ENCODE results near the gene KBTBD13.
"Not testable (repeated sequence)": the region's sequence is repeated elsewhere in the genome, so short reads cannot be mapped to it uniquely, and the experiment has no call there.

KBTBD13 gene

DNA sequence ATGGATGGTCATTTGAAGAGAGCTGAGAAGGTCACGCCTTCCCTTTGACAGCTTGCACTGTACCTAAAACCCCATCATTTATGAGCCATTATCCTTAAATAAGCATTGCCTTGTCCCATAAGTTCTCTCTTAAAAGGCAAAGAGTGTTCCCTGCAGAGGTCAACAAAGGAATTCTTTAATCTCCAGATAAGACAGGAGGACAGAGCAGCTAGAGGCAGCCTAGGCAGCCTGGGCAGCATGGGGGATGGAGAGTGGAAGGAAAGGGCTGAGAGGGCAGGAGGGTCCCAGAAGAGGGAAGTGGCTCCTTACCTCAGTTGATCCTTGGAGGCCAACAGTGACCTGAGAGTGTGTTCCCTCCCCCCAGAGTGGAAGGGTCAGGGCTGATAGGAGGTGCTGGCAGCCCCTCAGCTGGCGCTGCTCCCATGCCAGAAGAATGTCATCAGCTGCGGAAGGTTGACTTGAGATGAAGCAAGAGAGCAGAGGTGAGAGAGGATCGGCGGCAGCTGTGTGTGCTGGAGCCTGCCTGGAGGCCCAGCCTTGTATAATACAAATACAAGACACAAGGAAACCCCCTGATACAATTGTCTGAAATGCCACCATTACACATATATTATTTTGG is 12.8 kb downstream of the KBTBD13 start:
- DNase-seq (ENCODE audit: low read depth): no peak

DNA sequence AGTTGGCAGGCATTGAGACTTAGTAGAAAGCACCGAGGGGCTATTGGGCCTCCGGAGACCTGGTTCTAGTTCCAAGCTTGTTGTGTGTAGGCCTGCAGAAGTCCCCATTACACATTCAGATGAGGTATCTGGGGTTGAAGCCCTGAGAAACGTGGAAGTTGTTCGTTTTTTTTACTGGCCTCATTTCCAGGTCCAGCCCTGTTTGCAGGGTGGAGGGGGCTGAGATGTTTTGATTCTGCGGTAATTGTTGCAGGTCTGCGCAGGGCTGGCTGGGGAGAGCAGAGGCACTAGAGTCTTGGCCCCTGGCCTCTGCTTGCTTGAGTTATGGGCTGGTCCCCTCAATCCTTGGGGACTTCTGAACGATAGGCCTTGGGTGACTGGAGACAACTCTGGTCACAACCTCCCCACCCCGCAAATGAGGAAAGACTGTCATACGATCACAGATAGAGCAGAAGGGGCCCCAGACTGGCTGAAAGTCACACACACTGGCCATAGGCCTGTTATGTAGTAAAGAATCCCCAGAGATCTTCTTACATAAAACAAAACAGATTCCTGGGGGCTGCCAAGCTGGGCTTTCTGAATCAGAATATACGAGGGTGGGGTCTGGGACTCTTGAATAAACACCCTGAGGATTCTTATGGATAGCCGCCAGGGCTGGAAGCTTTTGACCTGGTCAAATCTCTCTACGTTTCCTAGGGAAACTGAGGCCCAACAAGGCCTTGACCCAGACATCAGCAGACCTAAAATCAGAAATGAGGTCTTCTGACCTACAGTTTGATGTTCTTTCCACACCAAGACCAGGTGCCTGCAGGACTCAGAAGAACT is 15.6 kb downstream of the KBTBD13 start:
- DNase-seq (ENCODE audit: low read depth): no peak

DNA sequence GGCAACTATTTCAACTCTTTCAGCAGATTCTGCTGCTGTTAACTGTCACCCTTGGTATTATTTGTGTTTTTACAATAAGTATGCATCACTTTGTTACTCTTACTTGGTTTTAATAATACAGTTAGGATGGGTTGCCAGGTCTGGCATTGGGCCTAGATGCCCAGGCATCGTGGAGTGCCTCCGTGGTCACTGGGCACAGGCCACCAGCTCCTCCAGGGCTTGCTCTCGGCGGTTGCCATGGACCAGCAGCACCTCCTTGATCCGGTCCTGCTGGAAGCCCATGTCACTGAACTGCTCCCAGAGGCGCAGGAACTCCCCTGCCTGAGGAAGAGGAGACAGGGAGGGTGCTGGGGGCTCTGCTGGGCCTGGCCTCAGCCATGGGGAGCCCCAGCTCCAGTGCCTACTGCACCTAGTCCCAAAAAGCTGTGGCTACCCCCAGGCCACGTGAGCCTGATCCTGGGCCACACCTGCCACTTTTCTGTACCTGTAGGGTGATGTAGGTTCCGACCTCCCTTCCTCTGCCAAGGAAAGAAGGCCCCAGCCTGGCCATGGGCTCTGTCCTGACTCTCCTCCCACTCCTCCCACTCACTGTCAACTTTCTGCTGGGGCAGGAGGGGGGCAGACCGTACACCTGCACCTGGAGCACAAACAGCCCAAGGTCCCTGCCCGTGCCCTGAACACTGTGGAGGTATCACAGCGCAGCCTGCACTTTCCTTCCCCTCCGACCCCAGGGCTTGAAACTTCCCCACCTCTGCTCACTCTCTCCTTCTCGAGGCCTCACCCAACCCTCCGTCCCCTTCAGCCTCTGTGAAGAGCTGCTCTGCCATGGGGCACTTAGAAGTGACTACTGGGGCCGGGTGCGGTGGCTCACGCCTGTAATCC is 16.6 kb downstream of the KBTBD13 start:
- no peak for DNase-seq (ENCODE audit: low read depth)

DNA sequence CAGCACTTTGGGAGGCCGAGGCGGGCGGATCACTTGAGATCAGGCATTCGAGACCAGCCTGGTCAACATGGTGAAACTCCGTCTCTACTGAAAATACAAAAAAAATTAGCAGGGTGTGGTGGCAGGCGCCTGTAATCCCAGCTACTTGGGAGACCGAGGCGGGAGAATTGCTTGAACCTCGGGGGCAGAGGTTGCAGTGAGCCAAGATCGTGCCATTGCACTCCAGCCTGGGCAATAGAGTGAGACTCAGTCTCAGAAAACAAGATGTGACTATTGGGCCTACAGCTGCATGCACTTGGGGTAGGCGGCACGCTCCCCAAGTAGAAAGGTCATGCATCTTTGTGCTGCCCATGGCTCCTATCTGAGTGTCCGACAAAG is 17.2 kb downstream of the KBTBD13 start:
- not testable (repeated sequence) for DNase-seq (ENCODE audit: low read depth)

DNA sequence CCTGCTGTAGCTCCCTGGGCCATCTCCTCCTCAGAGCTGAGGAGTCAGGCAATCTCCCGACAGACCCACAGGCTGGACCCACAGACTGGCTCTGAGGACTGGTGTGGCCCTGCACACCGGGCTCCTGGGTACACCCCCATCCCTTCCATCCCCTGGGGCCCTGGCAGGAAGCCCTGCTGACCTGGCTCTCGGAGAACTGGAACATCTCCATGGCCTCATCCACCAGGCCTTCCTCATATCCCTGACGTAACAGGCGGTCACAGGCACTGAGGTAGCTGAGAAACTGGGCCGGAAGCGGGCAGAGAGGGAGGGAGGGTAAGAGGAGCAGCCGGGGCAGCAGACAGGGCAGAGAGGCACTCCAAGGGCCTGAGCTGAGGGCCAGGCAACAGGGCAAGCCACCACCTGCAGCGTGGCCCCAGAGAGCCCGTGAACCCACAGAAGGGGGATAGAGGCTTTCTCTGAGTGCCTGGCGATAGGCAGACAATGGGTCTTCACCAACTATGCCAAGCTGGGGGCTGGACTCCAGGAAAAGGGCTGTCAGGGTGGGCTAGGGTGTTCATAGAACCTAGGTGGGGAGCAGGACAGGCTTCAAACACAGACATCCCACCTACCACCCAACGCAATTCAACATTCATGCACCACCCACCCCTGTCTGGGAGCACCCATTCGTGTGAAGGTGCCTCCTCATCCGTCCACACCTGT is 17.9 kb downstream of the KBTBD13 start:
- DNase-seq (ENCODE audit: low read depth): no peak

DNA sequence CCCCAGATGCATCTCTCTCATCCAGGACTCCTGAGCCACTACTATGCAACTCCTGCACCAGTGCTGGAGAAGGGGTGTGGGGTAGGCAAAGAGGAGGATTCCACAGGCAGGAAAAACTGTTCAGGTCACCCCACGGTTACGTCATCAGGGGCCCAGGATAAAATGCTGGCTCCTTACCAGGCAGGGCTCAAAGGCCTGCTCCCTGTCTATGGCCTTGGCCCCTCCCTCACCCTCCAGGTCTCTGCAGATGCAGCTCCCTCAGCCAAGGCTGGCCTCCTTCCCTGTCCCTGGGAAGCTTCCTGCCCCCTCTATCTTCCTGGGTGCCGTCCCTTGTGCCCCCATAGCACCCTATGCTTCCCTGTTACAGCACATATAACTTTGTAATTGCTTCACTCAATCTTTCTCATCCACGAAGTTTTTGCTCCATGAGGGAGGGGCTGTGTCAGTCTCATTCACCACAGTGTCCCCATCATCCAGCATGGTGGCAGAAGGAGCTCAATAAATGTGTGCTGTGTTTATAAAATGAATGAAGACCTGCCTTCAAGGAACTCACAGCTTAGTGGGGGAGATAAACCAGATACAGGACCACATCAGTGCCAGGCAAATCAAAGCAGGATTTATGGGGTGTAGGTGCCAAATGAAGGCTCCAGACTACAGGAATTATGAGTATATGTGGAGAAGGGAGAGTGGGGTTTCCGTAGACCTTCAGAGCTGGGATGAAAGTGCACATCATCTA is 18.6 kb downstream of the KBTBD13 start:
- DNase-seq (ENCODE audit: low read depth): no peak

DNA sequence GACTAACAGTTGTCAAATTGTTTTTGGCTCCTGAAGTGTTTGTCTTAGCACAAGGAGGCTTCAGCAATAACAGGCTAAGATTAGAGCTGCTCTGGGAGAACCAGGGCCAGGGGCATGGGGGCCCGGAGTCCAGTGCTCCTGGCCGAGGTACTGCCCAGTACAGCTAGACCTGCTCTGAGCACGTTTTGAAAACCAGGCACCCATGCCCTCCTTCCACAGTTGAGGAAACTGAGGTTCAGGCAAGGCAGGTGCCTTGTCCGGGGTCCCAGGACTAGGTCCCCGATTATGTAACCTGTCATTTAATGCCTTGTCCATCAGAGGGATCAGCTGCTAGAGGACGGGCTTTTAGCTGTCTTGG is 19.2 kb downstream of the KBTBD13 start:
- no peak for DNase-seq (ENCODE audit: low read depth)

DNA sequence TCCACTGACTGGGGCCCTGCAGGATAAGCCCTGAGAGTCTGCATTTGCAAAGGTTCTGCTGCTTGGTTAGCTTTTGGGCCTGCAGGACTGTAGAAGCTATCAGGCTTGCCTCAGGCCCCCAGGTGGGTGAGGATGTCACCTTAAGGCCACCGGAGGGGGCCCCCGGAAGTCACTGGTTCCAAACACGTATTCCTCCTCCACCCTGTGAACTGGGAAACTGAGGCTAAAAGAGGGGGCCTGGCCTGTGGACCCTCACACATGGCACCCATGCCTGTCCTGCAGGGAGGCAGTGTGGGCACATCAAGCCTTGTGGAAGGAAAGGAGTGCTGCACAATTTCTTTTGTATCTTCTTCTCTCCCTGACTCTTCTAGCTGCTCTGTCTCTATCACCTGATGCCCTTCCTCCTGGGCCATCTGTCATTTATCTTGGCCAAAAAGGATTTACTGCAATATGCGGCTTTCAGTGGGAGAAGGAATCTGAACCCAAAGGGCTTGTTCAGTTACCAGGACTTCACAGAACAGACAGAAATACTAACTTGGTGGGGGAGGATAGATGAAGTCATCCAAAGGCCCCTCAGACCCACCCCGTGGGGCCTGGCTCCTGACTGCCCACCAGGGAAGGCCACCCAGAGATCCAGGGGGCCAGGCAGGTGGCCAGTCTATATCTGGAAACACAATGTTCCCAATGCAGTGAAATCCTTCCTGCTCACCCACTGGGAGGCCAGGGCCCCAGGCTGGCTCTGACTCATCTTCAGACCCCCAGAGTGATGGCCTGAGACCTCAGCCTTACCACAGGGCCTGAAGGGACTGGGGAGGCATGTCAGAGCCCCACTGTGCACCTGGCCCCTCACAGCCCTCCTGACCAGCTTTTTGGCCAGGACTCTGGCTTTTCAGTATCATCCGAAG is 20.2 kb downstream of the KBTBD13 start:
- DNase-seq (ENCODE audit: low read depth): no peak

DNA sequence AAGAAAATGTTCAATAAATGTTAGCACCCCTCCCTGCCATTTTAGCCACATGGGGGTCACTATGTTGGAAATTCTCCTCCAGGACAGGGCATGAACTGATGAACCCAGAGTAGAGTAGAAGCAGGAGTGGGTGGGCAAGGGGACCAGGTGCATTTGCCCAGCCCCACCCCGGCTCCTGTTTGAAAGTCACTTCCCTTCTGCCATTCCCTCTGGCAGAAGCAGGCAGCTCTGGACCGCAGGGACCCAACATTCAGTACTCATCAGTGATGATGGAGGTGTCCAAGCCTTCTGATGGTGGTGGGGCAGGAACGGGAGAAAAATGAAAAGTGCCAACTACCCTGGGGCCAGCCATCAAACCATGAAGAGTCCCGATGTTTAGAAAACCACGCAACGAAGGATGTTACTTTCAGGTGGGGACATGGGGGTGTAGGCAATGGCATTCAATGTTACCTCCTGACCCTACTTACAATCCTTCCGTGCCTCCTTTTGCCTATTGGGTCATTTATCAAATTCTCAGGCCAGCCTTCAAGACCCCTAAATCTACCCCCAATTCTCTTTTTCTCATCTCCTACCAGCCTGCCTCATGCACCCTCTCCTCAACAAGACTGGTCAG is 21.2 kb downstream of the KBTBD13 start:
- DNase-seq (ENCODE audit: low read depth): no peak

DNA sequence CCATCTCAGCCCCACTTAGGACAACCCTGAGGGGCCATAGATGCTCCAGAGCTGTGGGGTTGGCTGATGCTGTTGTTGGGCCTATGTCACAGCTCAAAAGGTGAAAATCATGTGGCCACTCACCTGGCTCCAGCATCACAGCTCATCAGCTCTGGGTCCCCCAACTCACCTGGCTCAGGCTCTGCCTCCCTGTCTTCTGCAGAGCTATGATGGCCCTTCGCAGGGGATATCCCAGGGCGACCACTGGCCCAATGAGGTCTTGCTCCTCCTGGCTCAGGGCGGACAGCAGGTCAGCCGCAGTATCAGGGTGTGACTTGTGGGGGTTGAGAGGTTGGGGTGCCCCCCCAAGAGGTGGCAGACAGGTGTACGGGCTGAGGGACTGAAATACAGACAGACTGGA is 22.8 kb downstream of the KBTBD13 start:
- DNase-seq (ENCODE audit: low read depth): no peak

DNA sequence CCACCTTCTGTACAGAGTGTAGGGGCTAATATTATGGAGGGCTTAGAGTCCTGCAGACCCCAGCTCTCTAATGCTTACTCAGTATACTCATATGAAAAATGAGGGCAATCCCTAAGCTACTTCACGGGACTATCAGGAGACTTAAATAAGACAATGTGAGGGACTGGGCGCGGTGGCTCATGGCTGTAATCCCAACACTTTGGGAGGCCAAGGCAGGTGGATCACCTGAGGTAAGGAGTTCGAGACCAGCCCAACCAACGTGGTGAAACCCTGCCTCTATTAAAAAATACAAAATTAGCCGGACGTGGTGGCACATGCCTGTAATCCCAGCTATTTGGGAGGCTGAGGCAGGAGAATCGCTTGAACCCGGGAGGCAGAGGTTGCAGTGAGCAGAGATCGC is 23.3 kb downstream of the KBTBD13 start:
- not testable (repeated sequence) for DNase-seq (ENCODE audit: low read depth)

DNA sequence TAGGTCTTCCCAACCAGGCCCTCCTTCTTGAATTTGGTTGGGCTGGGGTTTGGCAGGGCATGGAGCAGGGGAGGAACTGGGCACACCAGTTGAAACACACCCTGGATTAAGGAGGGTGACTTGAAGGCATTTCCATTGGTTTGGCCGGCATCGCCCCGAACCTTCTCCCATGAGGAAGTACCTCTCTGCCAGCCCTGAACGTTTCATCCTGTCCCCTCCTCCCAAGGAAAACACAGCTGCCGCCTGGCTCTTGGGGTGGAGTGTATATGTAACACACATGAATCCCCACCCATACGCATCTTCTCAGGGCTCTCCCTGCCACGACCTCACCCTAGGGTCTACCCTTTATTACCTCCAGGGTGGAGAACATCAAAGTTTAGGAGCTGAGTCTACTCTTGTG is 23.9 kb downstream of the KBTBD13 start:
- no peak for DNase-seq (ENCODE audit: low read depth)

DNA sequence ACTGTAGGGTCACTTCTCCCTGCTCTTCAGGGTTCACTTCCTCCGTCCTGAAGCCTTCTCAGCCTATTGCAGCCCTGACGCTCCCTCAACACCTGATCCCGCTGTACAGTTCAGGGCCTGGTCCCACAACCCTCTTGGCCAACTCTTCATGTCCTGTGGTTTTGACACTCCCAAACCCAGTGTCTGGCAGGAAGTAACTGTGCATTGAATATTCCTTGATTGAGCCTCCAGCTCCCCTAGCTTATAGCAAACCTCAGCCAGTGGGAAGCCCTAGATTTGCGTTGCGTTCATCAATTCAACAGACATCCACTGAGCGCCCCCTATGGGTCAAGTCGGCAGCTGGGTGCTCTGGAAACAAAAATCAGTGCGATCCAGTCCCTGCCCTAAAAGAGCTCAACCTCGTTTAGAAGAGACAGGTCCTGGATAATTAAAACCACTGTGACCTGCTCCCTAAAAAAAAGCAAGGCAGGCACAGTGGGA is 24.9 kb downstream of the KBTBD13 start:
- peak; percentile 45 for DNase-seq (ENCODE audit: low read depth)

DNA sequence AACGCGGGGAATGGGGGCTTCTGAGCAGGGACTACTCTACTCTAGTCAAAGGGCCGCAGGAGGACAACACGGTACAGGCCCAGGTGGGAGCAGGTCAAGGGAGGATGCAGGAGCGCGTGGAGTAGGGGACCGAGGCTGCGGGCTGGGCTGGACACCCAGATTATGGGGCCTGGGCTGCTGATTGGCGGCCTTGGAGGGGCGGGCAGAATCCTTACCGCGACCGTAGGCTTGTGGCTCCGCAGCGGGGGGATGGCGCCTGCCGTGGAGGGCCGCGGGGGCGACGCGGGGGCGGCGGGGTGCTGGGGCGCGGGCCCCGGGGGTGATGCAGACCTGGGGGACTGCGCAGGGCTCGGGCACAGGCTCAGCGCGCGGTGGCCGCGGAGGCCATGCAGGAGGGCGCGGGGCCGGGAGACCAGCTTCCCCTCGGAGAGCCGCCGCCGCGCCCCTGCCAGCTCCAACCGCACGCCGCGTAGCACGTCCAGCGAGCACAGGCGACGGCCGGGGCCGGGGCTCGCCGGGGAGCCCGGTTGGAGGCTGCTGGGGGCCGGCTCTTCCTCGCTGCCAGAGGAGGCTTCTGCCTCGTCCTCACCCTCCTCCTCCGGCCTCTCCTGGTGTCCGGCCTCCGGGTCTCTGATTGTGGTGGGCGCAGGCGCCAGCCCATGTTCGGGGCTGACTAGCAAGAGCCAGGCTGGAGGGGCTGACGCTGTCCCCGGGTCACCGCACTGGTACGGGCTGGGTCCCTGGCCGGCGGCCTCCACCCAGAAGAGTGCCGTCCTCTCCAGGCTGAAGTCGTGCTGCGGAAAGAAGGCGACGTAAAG is 25.6 kb downstream of the KBTBD13 start:
- DNase-seq (ENCODE audit: low read depth): no peak

DNA sequence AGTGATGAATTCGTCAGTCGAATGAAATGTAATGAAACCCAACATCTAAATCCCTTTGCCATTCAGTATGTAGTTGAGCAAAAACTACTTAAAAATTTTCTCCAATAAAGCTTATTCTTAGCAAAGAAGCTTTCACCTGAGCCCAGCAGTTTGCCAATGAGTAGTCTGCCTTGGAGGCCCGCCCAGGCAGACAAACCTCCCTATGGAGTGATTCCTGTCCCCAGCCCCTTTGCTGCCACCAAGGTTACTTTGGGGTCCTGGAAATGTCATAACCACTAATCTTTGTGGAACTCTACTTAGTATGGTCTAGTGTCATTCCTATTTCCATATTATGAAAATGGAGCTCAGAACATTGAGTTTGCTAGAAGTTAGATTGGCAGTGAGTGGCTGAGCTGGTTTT is 26.4 kb downstream of the KBTBD13 start:
- no peak for DNase-seq (ENCODE audit: low read depth)

DNA sequence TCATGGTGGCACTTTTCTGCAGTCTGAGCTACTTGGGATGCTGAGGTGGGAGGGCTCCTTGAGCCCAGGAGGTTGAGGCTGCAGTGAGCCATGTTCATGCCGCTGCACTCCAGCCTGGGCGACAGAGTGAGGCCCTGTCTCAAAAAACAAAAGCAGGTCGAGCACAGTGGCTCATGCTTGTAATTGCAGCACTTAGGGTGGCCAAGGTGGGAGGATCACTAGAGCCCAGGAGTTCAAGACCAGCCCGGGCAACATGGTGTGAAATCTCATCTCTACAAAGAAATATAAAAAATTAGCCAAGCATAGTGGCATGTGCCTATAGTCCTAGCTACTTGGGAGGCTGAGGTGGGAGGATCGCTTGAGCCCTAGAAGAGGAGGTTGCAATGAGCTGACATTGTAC is 28.5 kb downstream of the KBTBD13 start:
- DNase-seq (ENCODE audit: low read depth): no peak

DNA sequence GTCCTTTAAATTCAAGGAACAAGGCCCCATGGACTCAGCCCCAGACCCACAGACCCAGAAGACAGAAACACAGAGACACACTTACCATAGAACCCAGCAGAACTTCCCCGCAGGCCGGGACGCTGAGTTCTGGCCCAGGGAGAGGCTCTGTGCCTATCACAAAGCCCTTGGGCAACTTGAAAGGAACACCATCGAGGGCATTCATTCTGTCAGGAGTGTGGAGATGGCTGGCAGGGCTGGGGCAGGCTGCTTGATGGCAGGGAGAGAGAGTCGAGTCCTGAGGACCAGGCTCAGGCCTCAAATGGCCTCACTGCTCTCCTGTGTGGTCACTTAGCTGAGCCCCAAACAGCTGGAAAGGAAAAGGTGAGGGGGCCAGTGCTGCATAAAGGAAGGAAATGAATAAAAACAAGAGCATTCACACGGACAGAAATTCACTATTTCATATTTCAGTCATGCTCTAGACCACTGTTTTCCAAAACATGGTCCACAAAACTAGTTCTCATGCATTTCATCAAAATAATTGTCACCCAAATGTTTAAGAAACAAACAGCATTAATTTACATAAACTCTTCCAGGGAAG is 29.6 kb downstream of the KBTBD13 start:
- no peak for DNase-seq (ENCODE audit: low read depth)

DNA sequence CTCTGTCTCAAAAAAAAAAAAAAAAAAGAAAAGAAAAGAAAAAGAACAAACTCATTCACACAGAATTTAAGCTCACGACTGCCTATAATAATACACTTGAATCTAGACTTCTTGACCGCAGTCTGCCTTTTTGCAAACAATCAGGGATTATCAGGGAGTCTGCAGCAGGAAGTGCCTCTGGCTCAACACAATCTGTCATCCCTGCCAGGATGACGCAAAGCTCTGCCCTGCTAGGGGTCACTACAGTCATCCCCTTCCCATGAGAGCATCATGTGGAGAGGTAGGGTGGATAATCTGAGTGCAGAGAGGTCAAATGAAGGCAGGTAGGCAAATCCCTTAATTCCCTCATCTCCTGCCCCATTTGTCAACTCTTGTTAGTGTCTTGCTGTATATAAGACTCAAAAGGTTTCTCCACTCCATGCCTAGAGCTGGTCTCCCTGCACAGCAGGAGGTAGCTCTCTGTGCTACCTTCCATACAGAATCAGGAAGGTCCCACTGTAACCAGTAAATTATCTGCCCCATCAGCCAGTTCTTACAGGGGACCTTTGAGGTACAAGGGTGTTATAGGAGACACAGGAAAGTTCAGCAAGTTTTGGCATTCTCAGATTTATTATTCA is 34.2 kb downstream of the KBTBD13 start:
- DNase-seq (ENCODE audit: low read depth): no peak

Measured in activated T-cell treated with anti-CD3 and anti-CD28 coated beads for 48 hours (primary cell).